ENCODE results near the gene TTC23L.

- TF ChIP-seq CTCF (IDR thresholded peaks at IDR 0.05; ENCODE audit: poor library complexity) (peak; percentile 31), EZH2 (IDR thresholded peaks at IDR 0.05; ENCODE audit: borderline replicate concordance) (no peak)
These were observed 76.3 kb downstream of the TTC23L start, which contains the start of the genes BRIX1 and RAD1 for GRCh38 chr5:34915139-34915855.
